GM12865 (cell line): ENCODE measurements around the gene SENP8.

Experiments used
- DNase-seq: peaks from one replicate; pipeline ENCODE4 v3.0.0; 2010; ENCODE audit warnings: low read depth
- H3K4me3 ChIP-seq: 2 replicates; pipeline ENCODE4 v1.5.1; 2011; ENCODE audit warnings: mild to moderate bottlenecking, low read depth, low read length, control low read depth
- TF ChIP-seq, protein P1 (sequence below): IDR thresholded peaks from 2 replicates; pipeline ENCODE4 v1.5.1; 2011; ENCODE audit warnings: low read length, control low read depth, low read depth, inconsistent platforms; ENCODE audit not compliant: insufficient read depth; ENCODE audit errors: missing control alignments

Gene SENP8

DNA sequence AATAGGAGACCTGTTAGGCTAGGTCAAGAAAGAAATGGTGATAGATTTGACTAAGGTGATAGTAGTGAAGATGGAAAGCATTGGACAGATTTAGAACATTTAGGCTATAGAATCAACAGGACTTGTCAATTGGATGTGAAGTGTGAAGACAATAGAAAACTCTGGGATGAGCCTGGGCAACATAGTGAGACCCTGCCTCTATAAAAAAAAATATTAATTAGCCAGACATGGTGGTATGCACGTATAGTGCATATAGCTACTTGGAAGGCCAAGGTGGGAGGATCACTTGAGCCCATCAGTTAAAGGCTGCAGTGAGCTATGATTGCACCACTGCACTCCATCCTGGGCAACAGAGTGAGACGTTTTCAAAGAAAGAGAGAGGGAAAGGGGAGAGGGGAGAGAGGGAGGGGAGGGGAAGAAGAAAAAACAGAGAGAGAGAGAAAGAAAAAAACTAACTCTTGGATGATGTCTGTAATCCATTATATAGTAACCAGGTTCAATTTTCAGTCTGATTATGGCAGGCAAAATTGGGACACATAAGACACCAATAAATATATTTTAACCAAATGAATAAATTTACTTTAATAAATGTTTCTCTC is 9.6 kb downstream of the SENP8 start:
- no peak for DNase-seq
- H3K4me3 ChIP-seq, result no peak overlapping the region
- TF ChIP-seq, protein P1, sequence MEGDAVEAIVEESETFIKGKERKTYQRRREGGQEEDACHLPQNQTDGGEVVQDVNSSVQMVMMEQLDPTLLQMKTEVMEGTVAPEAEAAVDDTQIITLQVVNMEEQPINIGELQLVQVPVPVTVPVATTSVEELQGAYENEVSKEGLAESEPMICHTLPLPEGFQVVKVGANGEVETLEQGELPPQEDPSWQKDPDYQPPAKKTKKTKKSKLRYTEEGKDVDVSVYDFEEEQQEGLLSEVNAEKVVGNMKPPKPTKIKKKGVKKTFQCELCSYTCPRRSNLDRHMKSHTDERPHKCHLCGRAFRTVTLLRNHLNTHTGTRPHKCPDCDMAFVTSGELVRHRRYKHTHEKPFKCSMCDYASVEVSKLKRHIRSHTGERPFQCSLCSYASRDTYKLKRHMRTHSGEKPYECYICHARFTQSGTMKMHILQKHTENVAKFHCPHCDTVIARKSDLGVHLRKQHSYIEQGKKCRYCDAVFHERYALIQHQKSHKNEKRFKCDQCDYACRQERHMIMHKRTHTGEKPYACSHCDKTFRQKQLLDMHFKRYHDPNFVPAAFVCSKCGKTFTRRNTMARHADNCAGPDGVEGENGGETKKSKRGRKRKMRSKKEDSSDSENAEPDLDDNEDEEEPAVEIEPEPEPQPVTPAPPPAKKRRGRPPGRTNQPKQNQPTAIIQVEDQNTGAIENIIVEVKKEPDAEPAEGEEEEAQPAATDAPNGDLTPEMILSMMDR, result no peak

DNA sequence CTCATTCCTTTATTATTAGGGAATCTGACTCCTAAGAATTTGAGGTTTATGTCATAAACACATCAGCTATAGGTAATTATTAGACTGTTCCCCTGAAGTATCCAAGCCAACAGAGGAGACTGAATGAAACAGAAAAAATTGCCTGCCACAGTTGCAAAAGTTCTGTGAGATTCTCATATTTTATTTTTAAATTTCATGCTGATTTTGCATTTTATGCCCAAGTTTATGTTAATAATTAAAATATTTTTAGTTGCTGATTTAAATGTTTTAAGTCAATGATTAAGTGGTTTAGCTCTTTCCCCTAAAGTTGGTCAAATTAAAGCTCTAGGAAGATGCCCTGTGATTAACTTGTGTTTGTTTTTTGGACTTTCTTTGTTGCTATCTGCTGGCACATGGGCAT is 10.2 kb downstream of the SENP8 start:
- H3K4me3 ChIP-seq, result no peak overlapping the region
- TF ChIP-seq, protein P1, result no peak
- no peak for DNase-seq

DNA sequence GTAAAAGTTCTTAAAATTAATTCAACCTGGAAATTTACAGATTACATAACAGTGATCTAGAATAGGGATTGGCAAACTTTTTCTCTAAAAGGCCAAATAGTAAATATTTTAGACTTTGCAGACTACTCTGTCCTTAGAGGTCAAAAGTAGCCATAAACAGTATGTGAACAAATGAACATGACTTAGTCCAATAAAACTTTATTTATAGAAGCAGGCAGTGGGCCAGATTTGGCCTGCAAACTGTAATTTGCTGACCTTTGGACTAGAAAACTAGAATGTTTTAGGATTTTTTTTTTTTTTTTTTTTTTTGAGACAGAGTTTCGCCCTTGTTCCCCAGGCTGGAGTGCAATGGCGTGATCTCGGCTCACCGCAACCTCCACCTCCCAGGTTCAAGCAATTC is 12.1 kb downstream of the SENP8 start:
- TF ChIP-seq, protein P1, result no peak
- no peak overlapping the region for H3K4me3 ChIP-seq
- DNase-seq, result no peak

DNA sequence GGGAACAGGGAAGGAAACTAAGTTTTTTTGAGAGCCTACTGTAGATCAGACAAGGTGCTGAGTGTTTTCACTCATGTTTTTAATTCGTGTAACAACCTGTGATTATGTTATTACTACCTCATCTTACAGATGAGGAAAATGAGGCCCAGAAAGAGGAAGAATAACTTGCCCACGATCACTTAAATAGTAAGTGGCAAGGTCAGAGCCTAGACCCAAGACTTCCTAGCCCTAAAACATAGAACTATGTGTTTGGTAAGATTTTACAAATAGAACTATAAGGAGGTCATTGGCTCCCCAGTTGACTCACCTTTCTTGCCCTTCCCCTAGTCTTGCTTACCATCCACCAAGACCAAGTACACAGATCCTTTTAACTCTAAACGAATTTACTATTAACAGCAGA is 13.7 kb downstream of the SENP8 start:
- no peak overlapping the region for H3K4me3 ChIP-seq
- TF ChIP-seq, protein P1, result no peak

DNA sequence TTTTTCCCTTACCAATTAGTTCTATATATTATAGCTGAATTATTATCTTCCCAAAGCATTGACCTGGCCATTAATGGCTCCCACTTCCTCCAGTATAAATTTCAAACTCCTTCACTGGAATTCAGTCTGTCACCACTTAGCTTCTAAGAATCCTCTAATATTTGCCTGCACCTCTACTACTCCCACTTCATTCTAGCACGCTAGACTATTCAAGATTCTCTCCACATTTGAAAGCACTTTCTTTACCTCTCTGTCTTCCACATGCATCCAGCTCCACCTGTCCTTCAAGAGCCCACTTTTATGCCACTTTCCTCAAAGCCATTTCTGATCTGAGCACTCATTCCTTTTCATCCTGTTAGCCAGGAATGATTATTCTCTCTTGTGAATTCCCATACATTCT is 15.0 kb downstream of the SENP8 start:
- TF ChIP-seq, protein P1, result no peak
- no peak overlapping the region for H3K4me3 ChIP-seq
- DNase-seq, result no peak

More for the DNA sequence above, 13.7 kb downstream of the SENP8 start:
- no peak for DNase-seq

DNA sequence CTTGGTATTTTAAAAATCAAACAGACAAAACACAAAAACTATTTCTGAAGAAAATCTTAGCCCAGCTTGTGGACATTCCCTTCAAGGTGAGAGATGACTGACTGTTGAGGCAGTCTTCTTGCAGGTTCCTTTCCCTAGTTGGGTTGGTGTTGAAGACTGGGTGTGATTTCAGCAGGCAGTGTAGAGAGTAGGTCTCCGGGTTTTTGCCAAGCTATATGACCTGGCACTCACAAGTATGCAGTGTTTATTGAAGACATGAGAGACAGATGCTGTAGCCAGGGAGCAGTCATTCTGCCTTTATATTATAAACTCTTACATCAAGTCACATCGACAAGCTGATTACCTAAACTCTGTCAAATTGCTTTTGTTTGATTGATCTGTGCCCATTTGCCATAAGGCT is 17.5 kb downstream of the SENP8 start:
- H3K4me3 ChIP-seq, result no peak overlapping the region
- no peak for DNase-seq
- TF ChIP-seq, protein P1, result no peak
